Activated T-helper 1 cell treated with anti-CD3 and anti-CD28 coated beads, Interleukin-12 subunit alpha, Interleukin-12 subunit beta, Interleukin-2, Interleukin-4 antibody, amounts not matched to agents 30 ng/mL and 10 ng/mL and 1 ng/mL, durations not matched to agents 14 hours and 24 hours and 36 hours (primary cell): Measurements from ENCODE around the gene MLLT11. TPM values are rescaled to one million over a fixed set of nuclear protein-coding genes. Genes with fewer than 3 reads are reported as not detected.

ENCODE experiments used
- DNase-seq: peaks from one replicate; pipeline ENCODE4 v3.0.0; 2021; ENCODE audit warnings: low spot score
- H3K27ac Mint-ChIP-seq: one replicate; pipeline ENCODE4 v1.8.0; 2021; ENCODE audit warnings: mild to moderate bottlenecking, mixed read lengths
- H3K27me3 Mint-ChIP-seq: one replicate; pipeline ENCODE4 v1.8.0; 2022; ENCODE audit warnings: mild to moderate bottlenecking, moderate library complexity, mixed read lengths; ENCODE audit not compliant: insufficient read depth
- H3K36me3 Mint-ChIP-seq: one replicate; pipeline ENCODE4 v1.8.0; 2021; ENCODE audit warnings: low read depth, mixed read lengths
- H3K4me1 Mint-ChIP-seq: one replicate; pipeline ENCODE4 v1.8.0; 2021; ENCODE audit warnings: low read depth, mixed read lengths
- H3K4me3 Mint-ChIP-seq: one replicate; pipeline ENCODE4 v1.8.0; 2021; ENCODE audit warnings: mild to moderate bottlenecking, moderate library complexity, mixed read lengths
- H3K9me3 Mint-ChIP-seq: one replicate; pipeline ENCODE4 v1.8.0; 2021; ENCODE audit warnings: mixed read lengths
- intact Hi-C: fragments of 100-400 bp; cut with micrococcal nuclease; formaldehyde crosslinking; loops from one replicate; pipeline ENCODE4 v1.15.1; 2024
- total RNA-seq: library from RNA; stranded (reverse); gene quantifications from 2 replicates; pipeline ENCODE4 v1.2.3, GENCODE V29; 2022

Gene MLLT11
- 3.5 and 3.7 TPM in 2 replicates for total RNA-seq

- Mint-ChIP-seq H3K27me3 (no peaks in the 10 kb centered on the region), H3K4me3 (peak within 1 kb of the TSS; percentile 95), H3K36me3 (peaks cover 42% of the 10 kb centered on the region), H3K9me3 (no peaks in the 10 kb centered on the region), H3K27ac (peak within 1 kb of the TSS; percentile 97), H3K4me1 (peaks cover 56% of the 10 kb centered on the region)
- intact Hi-C loops = no loop called here
- DNase-seq = no peak
These were observed at the start of gene MLLT11 for GRCh38 chr1:151060007-151060656. MLLT11 (plus strand) TSS chr1:151060397; CDS start chr1:151067225, 6,828 bp downstream.

- H3K4me1 Mint-ChIP-seq = peaks cover 54% of the 10 kb centered on the region
- intact Hi-C loops = no loop called here
- H3K9me3 Mint-ChIP-seq = no peaks in the 10 kb centered on the region
- peaks cover 6% of the 10 kb centered on the region for H3K36me3 Mint-ChIP-seq
- DNase-seq = no peak
- H3K27me3 Mint-ChIP-seq = no peaks in the 10 kb centered on the region
- H3K27ac Mint-ChIP-seq = no peak overlapping the region
- H3K4me3 Mint-ChIP-seq = no peak overlapping the region
These were observed 48.9 kb upstream of the MLLT11 start for GRCh38 chr1:151011154-151011850.

- intact Hi-C loops = no loop called here
These were observed 47.3 kb upstream of the MLLT11 start for GRCh38 chr1:151012684-151013471.

GRCh38 chr1:151013518-151013917, 46.7 kb upstream of the MLLT11 start:
- H3K4me1 Mint-ChIP-seq = peaks cover 39% of the 10 kb centered on the region
- no peaks in the 10 kb centered on the region for H3K27me3 Mint-ChIP-seq
- peaks cover 7% of the 10 kb centered on the region for H3K36me3 Mint-ChIP-seq
- H3K4me3 Mint-ChIP-seq = no peak overlapping the region
- H3K9me3 Mint-ChIP-seq = no peaks in the 10 kb centered on the region
- intact Hi-C loops = no loop called here
- no peak overlapping the region for H3K27ac Mint-ChIP-seq
- no peak for DNase-seq

More at GRCh38 chr1:151012684-151013471, 47.3 kb upstream of the MLLT11 start:
- no peak for DNase-seq
- Mint-ChIP-seq H3K27ac (no peak overlapping the region), H3K4me3 (no peak overlapping the region), H3K4me1 (peaks cover 39% of the 10 kb centered on the region), H3K9me3 (no peaks in the 10 kb centered on the region), H3K27me3 (no peaks in the 10 kb centered on the region), H3K36me3 (peaks cover 6% of the 10 kb centered on the region)

GRCh38 chr1:151024540-151025146, 35.6 kb upstream of the MLLT11 start:
- Mint-ChIP-seq H3K36me3 (peaks cover 13% of the 10 kb centered on the region), H3K4me1 (peaks cover 6% of the 10 kb centered on the region), H3K27ac (no peak overlapping the region), H3K4me3 (peak overlapping the region; percentile 26), H3K27me3 (no peaks in the 10 kb centered on the region), H3K9me3 (no peaks in the 10 kb centered on the region)
- intact Hi-C loops = loop anchor here (1.0 to 2.0 kb wide), 5 partner anchors 16 to 132 kb away; partner anchors contain the start of genes C1orf56, CDC42SE1, GABPB2 and PRUNE1
- DNase-seq = peak; percentile 71

GRCh38 chr1:151026460-151026859, 33.7 kb upstream of the MLLT11 start:
- peaks cover 6% of the 10 kb centered on the region for H3K4me1 Mint-ChIP-seq
- DNase-seq = no peak
- no peaks in the 10 kb centered on the region for H3K27me3 Mint-ChIP-seq
- no peak overlapping the region for H3K4me3 Mint-ChIP-seq
- intact Hi-C loops = no loop called here
- no peaks in the 10 kb centered on the region for H3K9me3 Mint-ChIP-seq
- peaks cover 19% of the 10 kb centered on the region for H3K36me3 Mint-ChIP-seq
- H3K27ac Mint-ChIP-seq = no peak overlapping the region

- intact Hi-C loops = no loop called here
- Mint-ChIP-seq H3K4me3 (no peak overlapping the region), H3K4me1 (no peaks in the 10 kb centered on the region), H3K27ac (no peak overlapping the region), H3K9me3 (no peaks in the 10 kb centered on the region), H3K27me3 (no peaks in the 10 kb centered on the region), H3K36me3 (peaks cover 38% of the 10 kb centered on the region)
- no peak for DNase-seq
These were observed 28.0 kb upstream of the MLLT11 start for GRCh38 chr1:151032164-151032563.

GRCh38 chr1:151035167-151035566, 25.0 kb upstream of the MLLT11 start:
- intact Hi-C loops = no loop called here
- Mint-ChIP-seq H3K27ac (no peak overlapping the region), H3K9me3 (no peaks in the 10 kb centered on the region), H3K4me1 (no peaks in the 10 kb centered on the region), H3K27me3 (no peaks in the 10 kb centered on the region), H3K4me3 (no peak overlapping the region), H3K36me3 (peaks cover 35% of the 10 kb centered on the region)
- DNase-seq = no peak

- Mint-ChIP-seq H3K4me3 (no peak within 1 kb of the TSS), H3K27ac (no peak within 1 kb of the TSS), H3K4me1 (no peaks in the 10 kb centered on the region), H3K9me3 (no peaks in the 10 kb centered on the region), H3K36me3 (peaks cover 32% of the 10 kb centered on the region), H3K27me3 (no peaks in the 10 kb centered on the region)
- intact Hi-C loops = no loop called here
- DNase-seq = no peak
These were observed 23.8 kb upstream of the MLLT11 start, which contains the start of gene BNIPL for GRCh38 chr1:151036356-151036755. BNIPL (plus strand) TSS chr1:151036586; CDS start chr1:151036726, 140 bp downstream.

GRCh38 chr1:151037032-151037431, 23.2 kb upstream of the MLLT11 start:
- Mint-ChIP-seq H3K27me3 (no peaks in the 10 kb centered on the region), H3K4me1 (no peaks in the 10 kb centered on the region), H3K27ac (no peak overlapping the region), H3K4me3 (no peak overlapping the region), H3K36me3 (peaks cover 31% of the 10 kb centered on the region), H3K9me3 (no peaks in the 10 kb centered on the region)
- intact Hi-C loops = no loop called here
- DNase-seq = no peak

GRCh38 chr1:151039521-151039920, 20.7 kb upstream of the MLLT11 start:
- DNase-seq = no peak
- H3K27me3 Mint-ChIP-seq = no peaks in the 10 kb centered on the region
- no peak overlapping the region for H3K4me3 Mint-ChIP-seq
- H3K9me3 Mint-ChIP-seq = no peaks in the 10 kb centered on the region
- no peak overlapping the region for H3K27ac Mint-ChIP-seq
- intact Hi-C loops = no loop called here
- peaks cover 14% of the 10 kb centered on the region for H3K4me1 Mint-ChIP-seq
- peaks cover 21% of the 10 kb centered on the region for H3K36me3 Mint-ChIP-seq

GRCh38 chr1:151043163-151043562, 17.0 kb upstream of the MLLT11 start:
- DNase-seq = no peak
- Mint-ChIP-seq H3K4me3 (no peak overlapping the region), H3K27me3 (no peaks in the 10 kb centered on the region), H3K36me3 (peaks cover 5% of the 10 kb centered on the region), H3K27ac (peak overlapping the region; percentile 25), H3K9me3 (no peaks in the 10 kb centered on the region), H3K4me1 (peaks cover 37% of the 10 kb centered on the region)
- intact Hi-C loops = no loop called here
